IMR-90 (cell line): ENCODE data around the gene TRIM36. TPM values are rescaled to one million over a fixed set of nuclear protein-coding genes. Genes with fewer than 3 reads are reported as not detected.

Experiments used
- ATAC-seq: fragments of 200-7000 bp; cut with Tn5 transposase; 2 replicates; pipeline ENCODE4 v1.9.1; 2020; ENCODE audit warnings: low read depth, mild to moderate bottlenecking, moderate library complexity
- BruUV-seq: library from RNA; stranded (reverse); fragments of 400-500 nt; replicated peaks from 2 replicates; lab custom pipeline; 2021; lab: Mats Ljungman, UMichigan
- CTCF ChIA-PET: fragments of 300-600 bp; formaldehyde crosslinking; extraction: SDS; loops from one replicate; lab custom pipeline; 2021; ENCODE audit warnings: antibody characterized with exemption; lab: Yijun Ruan, JAX
- POLR2A ChIA-PET: fragments of 300-600 bp; sonication (Branson Sonifier 250); formaldehyde crosslinking; loops from one replicate; lab custom pipeline; 2022; ENCODE audit warnings: antibody characterized with exemption; ENCODE audit not compliant: unreplicated experiment; lab: Charles Lee
- DNase-seq: peaks from one replicate; pipeline ENCODE4 v3.0.0; 2013
- H2AFZ ChIP-seq: replicated peaks from 2 replicates; pipeline ENCODE3; 2013; ENCODE audit warnings: low read length, mild to moderate bottlenecking; ENCODE audit not compliant: poor library complexity
- H2AK5ac ChIP-seq: 2 replicates; pipeline ENCODE4 v1.6.1; 2013; ENCODE audit warnings: low read depth, low read length, inconsistent platforms
- H2AK9ac ChIP-seq: replicated peaks from 2 replicates; pipeline ENCODE3; 2013; ENCODE audit warnings: mild to moderate bottlenecking, low read depth, low read length, moderate library complexity; ENCODE audit not compliant: poor library complexity
- H2BK120ac ChIP-seq: 2 replicates; pipeline ENCODE4 v1.6.1; 2013; ENCODE audit warnings: low read depth, low read length, inconsistent platforms
- H2BK15ac ChIP-seq: 3 replicates; pipeline ENCODE4 v1.6.1; 2013; ENCODE audit warnings: low read depth, low read length, inconsistent platforms
- H2BK20ac ChIP-seq: 2 replicates; pipeline ENCODE4 v1.6.1; 2013; ENCODE audit warnings: low read depth, mild to moderate bottlenecking, inconsistent platforms, low read length, moderate library complexity
- H2BK5ac ChIP-seq: 2 replicates; pipeline ENCODE4 v1.6.1; 2013; ENCODE audit warnings: mild to moderate bottlenecking, low read depth, low read length, inconsistent platforms; ENCODE audit not compliant: poor library complexity, severe bottlenecking
- H3K14ac ChIP-seq: replicated peaks from 2 replicates; pipeline ENCODE4 v1.6.1; 2013; ENCODE audit warnings: low read depth, low read length, inconsistent platforms
- H3K18ac ChIP-seq: 2 replicates; pipeline ENCODE4 v1.6.1; 2013; ENCODE audit warnings: low read depth, low read length, control low read depth
- H3K23ac ChIP-seq: 2 replicates; pipeline ENCODE4 v1.6.1; 2013; ENCODE audit warnings: low read depth, low read length, inconsistent platforms
- H3K27ac ChIP-seq: 2 replicates; pipeline ENCODE4 v1.5.1; 2013; ENCODE audit warnings: mild to moderate bottlenecking, control low read depth, low read length; ENCODE audit not compliant: insufficient read depth
- H3K27me3 ChIP-seq: 2 replicates; pipeline ENCODE4 v1.6.1; 2013; ENCODE audit warnings: low read length; ENCODE audit not compliant: control insufficient read depth, insufficient read depth
- H3K36me3 ChIP-seq: 2 replicates; pipeline ENCODE4 v1.6.1; 2013; ENCODE audit warnings: low read length, mixed read lengths; ENCODE audit not compliant: control insufficient read depth, insufficient read depth
- H3K4ac ChIP-seq: 2 replicates; pipeline ENCODE4 v1.6.1; 2013; ENCODE audit warnings: low read depth, low read length, inconsistent platforms
- H3K4me1 ChIP-seq: 2 replicates; pipeline ENCODE4 v1.6.1; 2013; ENCODE audit warnings: low read length, mixed read lengths; ENCODE audit not compliant: control insufficient read depth, insufficient read depth
- H3K4me2 ChIP-seq: 2 replicates; pipeline ENCODE4 v1.6.1; 2013; ENCODE audit warnings: low read depth, mild to moderate bottlenecking, control low read depth, low read length, moderate library complexity
- H3K4me3 ChIP-seq: 2 replicates; pipeline ENCODE4 v1.5.1; 2013; ENCODE audit warnings: low read depth, mild to moderate bottlenecking, control low read depth, low read length, moderate library complexity; ENCODE audit not compliant: insufficient read depth
- H3K56ac ChIP-seq: 2 replicates; pipeline ENCODE4 v1.6.1; 2013; ENCODE audit warnings: low read length, inconsistent platforms; ENCODE audit not compliant: insufficient read depth; ENCODE audit errors: extremely low read depth
- H3K79me1 ChIP-seq, 2 experiments: 2 replicates each; pipeline ENCODE4 v1.6.1; 2013; ENCODE audit warnings: low read length in 2 of 2, inconsistent platforms in 1 of 2, low read depth in 1 of 2
- H3K9ac ChIP-seq: 2 replicates; pipeline ENCODE4 v1.6.1; 2013; ENCODE audit warnings: low read depth, low read length, control low read depth
- H3K9me1 ChIP-seq: 2 replicates; pipeline ENCODE4 v1.6.1; 2013; ENCODE audit warnings: low read length, inconsistent platforms; ENCODE audit not compliant: insufficient read depth
- H3K9me3 ChIP-seq: 2 replicates; pipeline ENCODE4 v1.6.1; 2013; ENCODE audit warnings: low read length; ENCODE audit not compliant: control insufficient read depth, insufficient read depth
- H4K20me1 ChIP-seq: 2 replicates; pipeline ENCODE4 v1.6.1; 2013; ENCODE audit warnings: low read length, inconsistent platforms; ENCODE audit not compliant: insufficient read depth
- H4K5ac ChIP-seq: 2 replicates; pipeline ENCODE4 v1.6.1; 2013; ENCODE audit warnings: mild to moderate bottlenecking, low read depth, low read length, control low read depth
- H4K8ac ChIP-seq, 2 experiments: 2 replicates each; pipeline ENCODE4 v1.6.1; 2013; ENCODE audit warnings: low read depth in 2 of 2, low read length in 2 of 2, control low read depth in 1 of 2, inconsistent platforms in 1 of 2
- H4K91ac ChIP-seq: 2 replicates; pipeline ENCODE4 v1.6.1; 2013; ENCODE audit warnings: low read depth, low read length, inconsistent platforms; ENCODE audit not compliant: insufficient read depth
- CEBPB ChIP-seq: IDR thresholded peaks from 2 replicates; pipeline ENCODE4 v1.6.1; 2012; ENCODE audit warnings: low read depth, low read length, improper control_type of control experiment
- MAZ ChIP-seq: IDR thresholded peaks from 2 replicates; pipeline ENCODE4 v1.6.1; 2012; ENCODE audit warnings: low read depth, mild to moderate bottlenecking, low read length, improper control_type of control experiment, moderate library complexity, borderline replicate concordance
- NFE2L2 ChIP-seq: fragments of 150-350 bp; IDR thresholded peaks from 2 replicates; pipeline ENCODE4 v1.6.1; 2016; ENCODE audit warnings: low read depth, mild to moderate bottlenecking, low read length
- RCOR1 ChIP-seq: IDR thresholded peaks from 2 replicates; pipeline ENCODE4 v1.6.1; 2012; ENCODE audit warnings: mild to moderate bottlenecking, low read length, improper control_type of control experiment; ENCODE audit not compliant: insufficient replicate concordance
- RFX5 ChIP-seq: IDR thresholded peaks from 2 replicates; pipeline ENCODE4 v1.8.0; 2012; ENCODE audit warnings: low read depth, mild to moderate bottlenecking, low read length, moderate library complexity
- SMC3 ChIP-seq: fragments of 150-350 bp; IDR thresholded peaks from 2 replicates; pipeline ENCODE4 v1.6.1; 2016; ENCODE audit warnings: low read depth, mild to moderate bottlenecking, antibody characterized with exemption, low read length, moderate library complexity
- WGBS, 2 experiments: methylation state at CpG; one replicate each; pipeline versions ENCODE4 v1.1.5 to v1.1.7; 2013; ENCODE audit warnings: missing lambda C conversion rate in 2 of 2; ENCODE audit not compliant: insufficient read length in 1 of 2; ENCODE audit errors: extremely low coverage in 2 of 2; 5-methylcytosine and 5-hydroxymethylcytosine counted together
- dilution Hi-C: fragments of 300-500 bp; cut with HindIII; formaldehyde crosslinking; loops from one replicate; pipeline ENCODE4 v1.14.3; 2018; ENCODE audit warnings: low sequenced_read_pairs; ENCODE audit not compliant: unreplicated experiment
- in situ Hi-C: fragments of 300-500 bp; cut with MboI; formaldehyde crosslinking; loops from 3 replicates; pipeline ENCODE4 v1.14.3; 2019; ENCODE audit warnings: low sequenced_read_pairs, inconsistent platforms, mixed read lengths
- intact Hi-C: fragments of 100-400 bp; cut with micrococcal nuclease; formaldehyde crosslinking; loops from 2 replicates; pipeline ENCODE4 v1.10.0; 2022
- polyA plus RNA-seq, 3 experiments: library from polyadenylated mRNA; depleted of rRNA; stranded (reverse); fragments of >200 nt; gene quantifications; 2 replicates each; pipeline ENCODE4 v1.2.3, GENCODE V29; 2012; ENCODE audit warnings: low replicate concordance in 1 of 3
- total RNA-seq: library from RNA; depleted of rRNA; stranded (reverse); fragments of >200 nt; gene quantifications from 2 replicates; pipeline ENCODE4 v1.2.3, GENCODE V29; 2012
- TF ChIP-seq, protein P1 (sequence below): conservative IDR thresholded peaks from 2 replicates; pipeline ENCODE4 v1.5.1; 2012; ENCODE audit warnings: mild to moderate bottlenecking, low read depth, low read length, improper control_type of control experiment

Gene TRIM36
- total and polyA plus RNA-seq, 2 of the 4 experiments (the other 2 are of a cell fraction) = 0.10 to 0.18 TPM

GRCh38 chr5:115150512-115150911 is 19.2 kb downstream of the TRIM36 start:
- Histone ChIP-seq H2BK5ac (no peak overlapping the region), H3K4me1 (no peaks in the 10 kb centered on the region), H2BK15ac (no peak overlapping the region), H3K18ac (no peak overlapping the region), H3K27ac (no peak overlapping the region), H4K5ac (no peak overlapping the region), H2BK120ac (no peak overlapping the region), H3K4ac (no peak overlapping the region), H3K14ac (no peak overlapping the region), H3K4me2 (no peak overlapping the region), H3K56ac (no peak overlapping the region), H4K91ac (no peak overlapping the region), H3K9me1 (no peaks in the 10 kb centered on the region), H3K79me1 (no peaks in the 10 kb centered on the region), H3K36me3 (no peaks in the 10 kb centered on the region), H2AK5ac (no peak overlapping the region), H2BK20ac (no peak overlapping the region), H4K8ac (no peak overlapping the region), H4K20me1 (no peaks in the 10 kb centered on the region), H2AK9ac (no peak overlapping the region), H3K4me3 (no peak overlapping the region), H3K27me3 (no peaks in the 10 kb centered on the region), H3K9ac (no peak overlapping the region), H3K9me3 (no peaks in the 10 kb centered on the region), H3K23ac (no peak overlapping the region), H2AFZ (no peak overlapping the region)
- BruUV-seq = no TSS peak
- ATAC-seq = no peak
- ChIA-PET CTCF (no interaction called here), POLR2A (no interaction called here)
- in situ Hi-C loops (no loop called here), dilution Hi-C loops (no loop called here), intact Hi-C loops (no loop called here)
- no peak for TF ChIP-seq RFX5
- TF ChIP-seq SMC3 = no peak
- TF ChIP-seq CEBPB = no peak
- TF ChIP-seq RCOR1 = no peak
- TF ChIP-seq, protein P1, sequence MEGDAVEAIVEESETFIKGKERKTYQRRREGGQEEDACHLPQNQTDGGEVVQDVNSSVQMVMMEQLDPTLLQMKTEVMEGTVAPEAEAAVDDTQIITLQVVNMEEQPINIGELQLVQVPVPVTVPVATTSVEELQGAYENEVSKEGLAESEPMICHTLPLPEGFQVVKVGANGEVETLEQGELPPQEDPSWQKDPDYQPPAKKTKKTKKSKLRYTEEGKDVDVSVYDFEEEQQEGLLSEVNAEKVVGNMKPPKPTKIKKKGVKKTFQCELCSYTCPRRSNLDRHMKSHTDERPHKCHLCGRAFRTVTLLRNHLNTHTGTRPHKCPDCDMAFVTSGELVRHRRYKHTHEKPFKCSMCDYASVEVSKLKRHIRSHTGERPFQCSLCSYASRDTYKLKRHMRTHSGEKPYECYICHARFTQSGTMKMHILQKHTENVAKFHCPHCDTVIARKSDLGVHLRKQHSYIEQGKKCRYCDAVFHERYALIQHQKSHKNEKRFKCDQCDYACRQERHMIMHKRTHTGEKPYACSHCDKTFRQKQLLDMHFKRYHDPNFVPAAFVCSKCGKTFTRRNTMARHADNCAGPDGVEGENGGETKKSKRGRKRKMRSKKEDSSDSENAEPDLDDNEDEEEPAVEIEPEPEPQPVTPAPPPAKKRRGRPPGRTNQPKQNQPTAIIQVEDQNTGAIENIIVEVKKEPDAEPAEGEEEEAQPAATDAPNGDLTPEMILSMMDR = no peak
- no peak for TF ChIP-seq MAZ
- TF ChIP-seq NFE2L2 = no peak
- DNase-seq = no peak
- 50% methylated on average over 1 of the region's 5 CpGs; no CpG with 5 or more reads in 1 of the 2 experiments for WGBS, 2 experiments
